NCI-H510A treated with DMSO at 0.1 percent for 48 hours (cell line): ENCODE data around the gene C22orf23.
"Not testable (repeated sequence)": the region's sequence is repeated elsewhere in the genome, so short reads cannot be mapped to it uniquely, and the experiment has no call there.

Experiments used
- DNase-seq: peaks from one replicate; lab custom pipeline; 2025; lab: John Stamatoyannopoulos, UW

Gene C22orf23

GRCh38 chr22:37982151-37982785 is 28.9 kb upstream of the C22orf23 start:
- no peak for DNase-seq

- no peak for DNase-seq
Observed at GRCh38 chr22:37981282-37982011, 28.0 kb upstream of the C22orf23 start.

GRCh38 chr22:37979782-37980181 is 26.4 kb upstream of the C22orf23 start:
- no peak for DNase-seq

- no peak for DNase-seq
Observed at GRCh38 chr22:37976547-37976946, 23.1 kb upstream of the C22orf23 start.

GRCh38 chr22:37976022-37976421 is 22.6 kb upstream of the C22orf23 start:
- DNase-seq, result not testable (repeated sequence)

- no peak for DNase-seq
Observed at GRCh38 chr22:37975153-37975552, 21.8 kb upstream of the C22orf23 start.

GRCh38 chr22:37973271-37974170 is 20.1 kb upstream of the C22orf23 start:
- DNase-seq, result no peak

- no peak for DNase-seq
Observed at GRCh38 chr22:37972527-37972926, 19.1 kb upstream of the C22orf23 start.

GRCh38 chr22:37971475-37972434 is 18.4 kb upstream of the C22orf23 start:
- no peak for DNase-seq

GRCh38 chr22:37970864-37971263 is 17.5 kb upstream of the C22orf23 start:
- DNase-seq, result no peak

GRCh38 chr22:37968452-37969251 is 15.3 kb upstream of the C22orf23 start:
- DNase-seq, result no peak

- DNase-seq, result no peak
Observed at GRCh38 chr22:37967637-37968451, 14.4 kb upstream of the C22orf23 start.

- DNase-seq, result no peak
Observed at GRCh38 chr22:37967147-37967546, 13.7 kb upstream of the C22orf23 start.

GRCh38 chr22:37965940-37966664 is 12.7 kb upstream of the C22orf23 start:
- no peak for DNase-seq

- DNase-seq, result no peak
Observed at GRCh38 chr22:37961062-37961461, 7.7 kb upstream of the C22orf23 start.

- DNase-seq, result no peak
Observed at GRCh38 chr22:37959231-37959825, 5.9 kb upstream of the C22orf23 start.

- DNase-seq, result no peak
Observed at GRCh38 chr22:37957232-37957631, 3.8 kb upstream of the C22orf23 start.

- DNase-seq, result not testable (repeated sequence)
Observed at GRCh38 chr22:37955825-37956397, 2.5 kb upstream of the C22orf23 start.
